Transverse colon (tissue), 4 donors: Measurements from ENCODE around the gene DAZAP1.

Experiments used
- EP300 ChIP-seq: sonication (generic); formaldehyde crosslinking; IDR thresholded peaks from one replicate; pipeline ENCODE4 v1.6.1; 2017; ENCODE audit warnings: antibody characterized with exemption, low read depth
- POLR2A ChIP-seq: fragments of 450-650 bp; IDR thresholded peaks from one replicate; pipeline ENCODE4 v1.6.1; 2016; ENCODE audit warnings: antibody characterized with exemption, mild to moderate bottlenecking, moderate library complexity
- POLR2AphosphoS5 ChIP-seq, 3 donors: sonication (generic); formaldehyde crosslinking; IDR thresholded peaks; one replicate each; pipeline ENCODE4 v1.6.1; 2016; ENCODE audit warnings: antibody characterized with exemption in 3 of 3
- TF ChIP-seq, protein P1 (sequence below), 5 experiments: fragments of 200-600 bp in 3 of 5; fragments of 450-650 bp in 2 of 5; sonication (generic) in 3 of 5; IDR thresholded peaks; 1 replicate in 2 of 5; 2 replicates in 3 of 5; pipeline ENCODE4 v1.5.1; 2016 to 2017; ENCODE audit warnings: antibody characterized with exemption in 5 of 5, inconsistent platforms in 3 of 5, mild to moderate bottlenecking in 2 of 5, moderate library complexity in 1 of 5

DNA sequence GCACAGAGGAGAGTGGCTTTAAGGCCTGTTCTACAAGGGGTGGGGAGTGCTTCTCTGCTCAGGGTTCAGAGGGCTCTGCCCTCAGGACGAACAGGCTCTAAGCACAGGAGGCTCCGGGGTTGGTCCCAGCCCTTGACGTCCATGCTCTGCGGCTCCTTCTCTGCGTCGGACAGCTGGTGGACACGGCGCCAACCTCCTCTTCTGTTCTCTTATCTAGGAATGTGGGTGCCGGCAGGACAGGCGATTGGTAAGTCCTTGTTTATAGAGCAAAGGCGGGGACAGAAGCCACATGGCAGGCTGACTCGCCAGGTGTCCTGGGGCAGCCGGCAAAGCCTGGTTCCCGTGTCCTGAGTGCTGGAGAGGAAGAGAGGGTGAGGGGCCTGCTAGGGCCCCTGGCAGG, 22.4 kb downstream of the DAZAP1 start:
- TF ChIP-seq, protein P1, sequence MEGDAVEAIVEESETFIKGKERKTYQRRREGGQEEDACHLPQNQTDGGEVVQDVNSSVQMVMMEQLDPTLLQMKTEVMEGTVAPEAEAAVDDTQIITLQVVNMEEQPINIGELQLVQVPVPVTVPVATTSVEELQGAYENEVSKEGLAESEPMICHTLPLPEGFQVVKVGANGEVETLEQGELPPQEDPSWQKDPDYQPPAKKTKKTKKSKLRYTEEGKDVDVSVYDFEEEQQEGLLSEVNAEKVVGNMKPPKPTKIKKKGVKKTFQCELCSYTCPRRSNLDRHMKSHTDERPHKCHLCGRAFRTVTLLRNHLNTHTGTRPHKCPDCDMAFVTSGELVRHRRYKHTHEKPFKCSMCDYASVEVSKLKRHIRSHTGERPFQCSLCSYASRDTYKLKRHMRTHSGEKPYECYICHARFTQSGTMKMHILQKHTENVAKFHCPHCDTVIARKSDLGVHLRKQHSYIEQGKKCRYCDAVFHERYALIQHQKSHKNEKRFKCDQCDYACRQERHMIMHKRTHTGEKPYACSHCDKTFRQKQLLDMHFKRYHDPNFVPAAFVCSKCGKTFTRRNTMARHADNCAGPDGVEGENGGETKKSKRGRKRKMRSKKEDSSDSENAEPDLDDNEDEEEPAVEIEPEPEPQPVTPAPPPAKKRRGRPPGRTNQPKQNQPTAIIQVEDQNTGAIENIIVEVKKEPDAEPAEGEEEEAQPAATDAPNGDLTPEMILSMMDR (IDR thresholded peaks at IDR 0.05), result no peak
- TF ChIP-seq POLR2A (no peak), EP300 (no peak), POLR2AphosphoS5 (IDR thresholded peaks at IDR 0.05) (no peak)
